HG03460 (cell line): Measurements from ENCODE around the gene CDK4.
"Not testable (repeated sequence)": the region's sequence is repeated elsewhere in the genome, so short reads cannot be mapped to it uniquely, and the experiment has no call there.

Source experiments
- ATAC-seq: cut with Tn5 transposase; IDR thresholded peaks from one replicate; pipeline ENCODE4 v1.9.1; 2021; ENCODE audit not compliant: unreplicated experiment

CDK4 gene

DNA sequence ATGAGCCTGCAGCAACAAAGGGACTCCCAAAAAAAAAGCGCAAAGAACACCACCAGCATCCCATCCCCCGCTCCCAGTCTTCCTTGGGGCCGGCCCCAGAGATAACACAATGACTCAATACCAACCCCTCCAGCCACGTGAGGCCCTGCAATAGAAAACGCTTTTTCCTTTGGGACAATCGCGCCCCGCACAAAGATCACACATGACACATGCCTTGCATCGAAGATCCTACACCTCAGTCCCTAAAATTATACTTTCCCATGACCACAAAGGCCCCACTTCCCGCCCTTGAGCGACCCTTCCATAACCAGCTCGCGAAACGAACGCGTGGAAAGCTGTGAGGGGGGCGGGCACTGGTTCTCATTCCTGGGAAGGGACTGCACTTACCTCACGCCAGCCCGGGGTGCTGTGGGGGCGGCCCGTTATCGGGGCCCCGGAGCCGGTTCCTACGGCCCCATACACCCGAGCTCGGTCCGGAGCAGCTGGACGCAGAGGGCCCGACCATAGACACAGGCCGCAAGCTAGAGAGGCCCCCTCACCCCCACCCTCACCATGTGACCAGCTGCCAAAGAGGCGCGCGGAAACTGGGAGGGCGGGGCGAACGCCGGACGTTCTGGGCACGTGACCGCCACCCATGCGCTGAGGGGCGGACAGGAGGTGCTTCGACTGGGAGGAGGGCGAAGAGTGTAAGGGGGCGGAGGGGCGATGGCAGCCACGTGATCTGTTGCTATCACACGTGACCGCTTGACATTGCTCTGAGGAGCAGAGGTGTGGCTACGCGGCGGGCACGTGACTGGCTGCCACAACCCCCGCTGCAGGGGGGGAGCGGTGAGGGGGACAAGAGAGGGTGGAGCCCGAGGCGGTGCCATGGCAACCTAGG lies at the start of gene CDK4:
CDK4 (minus strand) TSS at position 523 of the 880 bp plus-strand sequence. CDS start 593 bp downstream, outside the sequence.
- peak; percentile 61 for ATAC-seq

DNA sequence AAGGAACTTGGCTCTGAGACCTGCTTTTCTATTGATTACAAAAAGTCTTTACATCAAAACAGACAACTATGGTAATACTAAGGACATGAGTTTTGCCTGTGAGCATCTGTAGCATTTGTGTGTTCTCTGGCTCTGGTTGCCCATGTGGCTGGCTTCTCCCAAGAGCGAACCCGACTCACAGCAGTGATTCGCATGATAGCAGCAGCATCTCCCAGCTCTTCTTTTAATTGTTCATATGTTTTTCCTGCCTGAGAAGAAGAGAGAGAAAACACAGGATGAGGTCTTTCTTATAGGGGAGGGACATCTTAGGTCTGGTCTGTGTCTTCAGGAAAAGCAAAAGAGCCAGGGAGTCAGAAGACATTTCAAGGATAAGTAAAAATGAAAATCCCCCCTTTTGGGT lies 48.9 kb upstream of the CDK4 start:
- ATAC-seq, result no peak

DNA sequence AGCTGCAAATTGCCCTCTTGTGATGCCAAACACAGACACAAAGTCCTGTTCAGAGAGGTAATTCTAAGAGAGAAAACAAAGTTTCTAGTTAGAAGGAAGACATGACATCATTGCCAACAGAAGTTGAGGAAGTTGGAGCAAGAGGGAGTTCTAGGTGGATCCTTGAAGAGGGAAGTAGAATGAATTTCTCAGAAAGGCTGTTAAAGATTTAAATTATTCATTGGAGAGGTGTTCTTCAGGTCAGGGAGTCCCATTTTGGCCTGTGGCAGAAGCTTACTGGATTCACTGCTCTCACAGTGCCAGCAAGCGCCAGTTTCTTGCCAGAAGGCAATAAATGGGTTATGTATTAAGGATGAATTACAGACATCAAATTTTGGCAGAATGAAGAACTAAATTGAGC lies 45.8 kb upstream of the CDK4 start:
- no peak for ATAC-seq

DNA sequence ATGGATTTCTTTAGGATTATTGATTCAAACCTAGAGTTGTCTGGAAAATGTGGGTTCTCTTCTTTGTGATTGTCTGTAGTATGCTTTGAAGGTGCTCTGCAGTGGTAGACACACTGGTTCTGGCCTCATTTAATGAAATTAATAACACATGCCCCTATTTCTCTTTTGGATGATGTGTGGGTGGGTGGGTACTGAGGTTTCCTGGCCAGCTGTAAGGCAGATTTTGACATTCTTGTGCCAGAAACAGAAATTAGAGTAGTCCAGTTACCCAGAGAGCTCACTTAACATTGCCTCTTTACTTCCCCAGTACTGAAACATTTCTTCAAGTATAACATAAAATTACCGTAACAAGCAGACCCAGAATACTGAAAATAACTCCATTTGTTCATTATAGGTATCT lies 44.9 kb upstream of the CDK4 start:
- ATAC-seq, result no peak

DNA sequence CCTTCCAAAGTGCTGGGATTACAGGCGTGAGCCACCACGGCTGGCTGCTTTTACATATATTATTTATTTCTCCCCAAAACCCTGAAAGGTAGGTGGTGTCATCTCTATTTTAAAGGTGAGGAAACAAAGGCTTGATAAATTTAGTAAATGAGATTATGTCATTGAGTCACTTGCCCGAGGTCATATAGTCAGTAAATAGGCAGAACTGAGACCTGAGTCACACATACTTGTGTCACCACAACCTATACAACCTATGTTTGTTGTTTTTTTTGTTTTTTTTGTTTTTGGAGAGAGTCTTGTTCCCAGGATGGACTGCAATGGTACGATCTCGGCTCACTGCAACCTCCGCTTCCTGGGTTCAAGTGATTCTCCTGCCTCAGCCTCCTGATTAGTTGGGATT lies 43.2 kb upstream of the CDK4 start:
- no peak for ATAC-seq

DNA sequence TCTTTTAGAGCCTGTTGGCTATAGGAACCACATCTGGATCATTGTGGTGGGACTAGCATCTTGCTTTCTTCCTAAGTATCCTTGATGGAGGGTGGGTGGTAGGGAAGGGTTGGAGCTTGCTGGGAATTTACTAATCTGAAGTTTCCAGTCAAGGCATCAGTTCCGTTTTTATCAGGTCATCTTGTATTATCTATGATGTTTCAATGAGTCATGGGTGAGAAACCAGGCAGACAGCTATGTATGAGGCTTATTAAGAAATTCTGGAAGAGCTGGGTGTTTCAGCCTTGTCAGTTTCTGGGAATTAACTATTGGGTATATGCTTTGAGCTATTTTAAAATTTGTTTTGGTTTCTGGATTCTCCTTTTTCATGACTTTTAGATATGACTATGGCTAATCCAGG lies 41.8 kb upstream of the CDK4 start:
- no peak for ATAC-seq

DNA sequence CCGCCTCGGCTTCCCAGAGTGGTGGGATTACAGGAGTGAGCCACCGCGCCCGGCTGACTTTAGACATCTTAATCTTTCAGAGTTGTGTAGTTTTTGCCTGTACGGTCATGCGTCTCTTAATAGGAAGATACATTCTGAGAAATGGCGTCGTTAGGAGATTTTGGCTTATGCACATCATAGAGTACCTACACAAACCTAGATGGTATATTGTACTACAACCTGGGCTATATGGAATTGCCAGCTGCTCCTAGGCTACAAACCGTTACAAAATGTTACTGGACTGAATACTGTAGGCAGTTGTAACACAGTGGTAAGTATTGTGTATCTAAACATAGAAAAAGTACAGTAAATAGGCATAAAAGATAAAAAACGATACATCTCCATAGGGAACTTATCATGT lies 31.8 kb upstream of the CDK4 start:
- ATAC-seq, result no peak

DNA sequence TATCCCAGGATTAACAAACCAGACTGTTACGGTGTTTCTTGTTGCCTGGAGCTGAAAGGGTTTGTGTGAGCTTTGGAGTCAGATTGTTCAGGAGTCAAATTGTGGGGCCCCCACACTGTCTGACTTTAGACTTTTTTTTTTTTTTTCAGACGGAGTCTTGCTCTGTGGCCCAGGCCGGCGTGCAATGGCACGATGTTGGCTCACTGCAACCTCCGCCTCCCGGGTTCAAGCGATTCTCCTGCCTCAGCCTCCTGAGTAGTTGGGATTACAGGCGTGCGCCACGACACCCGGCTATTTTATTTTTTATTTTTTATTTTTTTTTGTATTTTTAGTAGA lies 31.3 kb upstream of the CDK4 start:
- no peak for ATAC-seq

DNA sequence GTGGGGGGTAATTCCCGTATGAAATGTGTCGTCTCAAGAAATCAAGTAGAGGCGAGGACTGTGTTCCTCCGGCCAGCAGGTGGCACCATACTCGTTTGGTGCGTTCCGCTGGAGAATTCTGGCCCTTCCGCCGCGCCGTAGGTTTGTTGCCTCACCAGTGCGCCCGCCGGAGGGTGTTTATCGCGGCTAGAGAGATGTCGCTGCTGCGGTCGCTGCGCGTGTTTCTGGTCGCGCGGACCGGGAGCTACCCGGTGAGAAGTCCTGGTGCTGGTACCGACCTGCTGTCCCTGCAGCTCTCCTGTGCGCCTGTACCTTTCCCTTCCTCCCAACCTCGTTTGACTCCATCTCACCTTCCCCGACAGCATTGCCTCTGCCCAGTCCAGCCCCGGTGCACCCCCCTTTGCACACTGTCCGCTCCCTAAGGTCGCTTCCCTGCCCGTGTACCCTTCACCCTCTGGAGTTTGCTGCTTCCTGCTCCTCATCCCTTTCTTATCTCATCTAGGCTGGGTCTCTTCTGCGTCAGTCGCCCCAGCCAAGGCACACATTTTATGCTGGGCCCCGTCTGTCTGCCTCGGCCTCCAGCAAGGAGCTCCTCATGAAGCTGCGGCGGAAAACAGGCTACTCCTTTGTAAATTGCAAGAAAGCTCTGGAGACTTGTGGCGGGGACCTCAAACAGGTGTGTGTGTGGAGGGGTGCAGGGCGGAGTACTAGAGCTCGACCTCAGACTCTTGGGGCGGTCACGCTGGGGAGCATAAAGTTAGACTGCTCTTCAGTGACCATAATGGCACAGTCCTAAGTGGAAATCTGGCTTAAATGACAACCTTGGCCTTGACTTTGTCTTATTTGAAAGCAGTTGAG lies 30.7 kb upstream of the CDK4 start, which contains the start of gene TSFM:
TSFM (plus strand) TSS at position 180 of the 858 bp plus-strand sequence; CDS start at position 195, 15 bp downstream.
- ATAC-seq, result peak; percentile 87

DNA sequence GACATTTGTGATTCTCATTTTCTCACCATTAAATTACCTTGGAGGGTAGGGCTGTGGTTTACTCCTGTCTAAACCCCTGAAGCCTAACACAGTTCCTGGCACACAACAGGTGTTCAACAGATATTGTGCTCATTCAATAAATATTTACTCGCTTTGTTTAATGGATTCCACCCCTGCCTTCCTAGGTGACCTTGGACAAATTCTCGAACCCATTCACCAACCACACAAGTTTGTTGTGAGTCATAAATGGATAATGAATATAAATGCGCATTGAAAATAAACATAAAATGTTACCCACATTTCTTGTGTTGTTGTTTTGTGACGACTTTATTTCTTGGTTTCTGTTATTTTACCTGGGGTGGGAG lies 30.1 kb upstream of the CDK4 start:
- ATAC-seq, result no peak

DNA sequence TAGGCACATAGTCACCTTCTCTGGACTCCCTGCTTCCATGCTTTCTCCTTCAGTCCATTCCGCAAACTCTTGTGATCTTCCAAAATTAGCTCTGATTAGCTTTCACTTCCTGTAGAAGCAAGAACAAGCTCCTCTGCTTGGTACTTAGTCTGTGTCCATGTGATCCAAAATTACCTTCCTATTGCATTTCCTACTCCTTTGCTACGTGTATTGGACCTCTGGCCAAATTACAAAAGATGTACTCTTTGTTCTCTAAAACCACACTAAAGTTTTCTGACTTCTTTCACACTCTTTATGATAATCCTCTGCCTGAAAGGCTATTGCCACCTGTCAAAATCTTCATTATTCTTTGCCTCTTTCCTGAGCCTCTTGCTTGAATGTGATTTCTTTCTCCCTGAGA lies 29.7 kb upstream of the CDK4 start:
- no peak for ATAC-seq

DNA sequence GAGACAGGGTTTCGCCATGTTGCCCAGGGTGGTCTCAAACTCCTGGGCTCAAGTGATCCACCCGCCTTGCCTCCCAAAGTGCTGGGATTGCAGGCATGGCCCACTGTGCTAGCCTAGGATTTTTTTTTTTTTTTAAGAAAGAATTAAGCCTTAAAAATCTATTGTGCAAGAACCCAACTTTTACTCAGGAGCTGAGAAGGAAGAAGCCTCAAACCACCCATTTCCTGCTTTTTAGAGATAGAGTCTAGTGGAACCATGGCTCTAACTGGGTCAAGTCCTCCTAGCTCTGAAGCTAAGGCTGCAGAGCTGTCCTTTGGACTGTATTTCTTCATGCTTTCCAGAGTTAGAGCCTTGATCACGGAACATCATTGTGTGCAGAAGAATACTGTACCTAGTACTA lies 29.1 kb upstream of the CDK4 start:
- ATAC-seq, result no peak

DNA sequence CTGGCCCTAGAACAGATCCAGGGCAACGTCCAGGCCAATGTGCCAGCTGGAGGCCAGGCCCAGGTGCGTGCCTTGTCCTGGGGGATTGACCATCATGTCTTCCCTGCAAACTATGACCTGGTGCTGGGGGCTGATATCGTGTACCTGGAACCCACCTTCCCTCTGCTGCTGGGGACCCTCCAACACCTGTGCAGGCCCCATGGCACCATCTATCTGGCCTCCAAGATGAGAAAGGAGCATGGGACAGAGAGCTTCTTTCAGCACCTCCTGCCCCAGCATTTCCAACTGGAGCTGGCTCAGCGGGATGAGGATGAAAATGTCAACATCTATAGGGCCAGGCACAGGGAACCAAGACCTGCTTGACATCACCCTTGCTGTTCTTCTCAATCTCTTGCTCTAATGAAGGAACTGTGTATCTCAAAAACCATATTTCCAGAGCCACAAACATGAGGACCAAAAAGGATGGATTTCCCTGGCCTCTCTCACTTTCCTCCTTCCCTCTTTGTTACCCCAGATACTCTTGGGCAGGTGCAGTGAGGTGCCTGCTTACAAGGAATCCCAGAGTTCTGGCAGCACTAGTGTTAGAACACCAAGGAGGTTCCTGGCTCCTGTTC lies 28.3 kb upstream of the CDK4 start:
- ATAC-seq, result no peak

DNA sequence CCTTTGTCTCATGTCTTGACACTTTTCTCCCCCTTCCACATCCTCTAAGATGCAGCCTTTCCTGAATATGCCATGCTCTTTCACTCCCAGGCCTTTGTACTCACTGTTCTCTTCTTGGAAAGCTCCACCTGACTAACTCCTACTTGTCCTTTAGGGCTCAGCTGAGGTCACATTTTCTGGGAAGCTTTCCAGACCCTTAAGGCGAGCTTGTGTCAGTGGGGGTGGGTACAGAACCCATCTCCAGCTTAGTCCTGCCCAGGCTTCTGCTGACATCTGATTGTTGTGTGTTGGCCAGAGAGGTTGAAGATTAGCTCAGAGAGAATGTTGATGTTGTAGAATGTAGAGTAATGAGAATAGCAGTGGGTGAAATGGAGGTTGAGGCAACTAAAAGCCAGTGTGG lies 27.6 kb upstream of the CDK4 start:
- no peak for ATAC-seq

DNA sequence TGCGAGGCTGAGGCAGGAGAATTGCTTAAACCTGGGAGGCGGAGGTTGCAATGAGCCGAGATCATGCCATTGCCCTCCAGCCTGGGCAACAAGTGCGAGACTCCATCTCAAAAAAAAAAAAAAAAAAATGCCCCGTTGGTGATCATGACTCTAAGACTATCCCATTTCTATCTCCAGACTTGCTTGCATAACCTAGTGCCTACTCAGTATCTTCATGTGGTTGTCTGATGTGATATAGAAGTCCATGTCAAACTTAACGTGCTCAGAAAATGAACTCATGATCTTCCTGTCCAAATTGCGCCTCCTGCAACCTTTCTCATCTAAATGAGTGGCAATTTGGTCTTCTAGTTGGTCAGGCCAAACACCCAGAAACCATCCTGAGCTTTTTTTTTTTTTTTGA lies 25.8 kb upstream of the CDK4 start:
- ATAC-seq, result no peak

DNA sequence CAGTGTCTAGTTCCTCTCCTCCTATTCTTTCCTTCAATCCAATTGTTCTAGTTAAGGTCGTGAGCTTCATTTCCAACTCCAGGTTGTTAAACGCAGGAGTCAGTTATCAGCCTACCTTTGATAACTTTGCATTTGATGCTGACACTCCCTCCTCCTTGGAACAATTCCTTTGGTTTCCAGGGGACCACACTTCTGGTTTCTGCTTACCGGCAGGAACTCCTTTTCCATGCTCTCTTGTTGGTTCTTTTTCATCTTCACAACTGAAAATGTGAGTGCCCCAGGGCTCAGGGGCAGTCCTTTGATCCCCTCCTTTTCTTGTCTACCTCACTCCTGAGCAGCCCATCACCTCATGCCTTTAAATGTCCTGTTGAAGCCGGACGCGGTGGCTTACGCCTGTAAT lies 25.3 kb upstream of the CDK4 start:
- no peak for ATAC-seq

DNA sequence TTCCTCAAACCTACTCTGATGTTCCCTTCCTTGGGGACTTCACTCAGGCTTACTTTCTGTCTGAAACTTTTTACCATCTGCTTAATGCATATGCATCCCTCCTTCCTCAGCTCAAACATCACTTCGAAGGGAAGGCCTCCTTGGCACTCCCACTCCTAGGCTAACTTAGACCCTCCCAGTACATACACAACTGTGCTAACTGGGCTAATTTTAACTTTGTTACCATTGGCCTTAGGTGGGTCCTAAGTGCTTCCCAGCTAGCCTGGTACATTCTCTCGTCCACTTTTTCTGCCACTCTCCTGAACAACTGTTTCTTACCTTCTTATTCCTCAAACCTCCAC lies 24.1 kb upstream of the CDK4 start:
- no peak for ATAC-seq

DNA sequence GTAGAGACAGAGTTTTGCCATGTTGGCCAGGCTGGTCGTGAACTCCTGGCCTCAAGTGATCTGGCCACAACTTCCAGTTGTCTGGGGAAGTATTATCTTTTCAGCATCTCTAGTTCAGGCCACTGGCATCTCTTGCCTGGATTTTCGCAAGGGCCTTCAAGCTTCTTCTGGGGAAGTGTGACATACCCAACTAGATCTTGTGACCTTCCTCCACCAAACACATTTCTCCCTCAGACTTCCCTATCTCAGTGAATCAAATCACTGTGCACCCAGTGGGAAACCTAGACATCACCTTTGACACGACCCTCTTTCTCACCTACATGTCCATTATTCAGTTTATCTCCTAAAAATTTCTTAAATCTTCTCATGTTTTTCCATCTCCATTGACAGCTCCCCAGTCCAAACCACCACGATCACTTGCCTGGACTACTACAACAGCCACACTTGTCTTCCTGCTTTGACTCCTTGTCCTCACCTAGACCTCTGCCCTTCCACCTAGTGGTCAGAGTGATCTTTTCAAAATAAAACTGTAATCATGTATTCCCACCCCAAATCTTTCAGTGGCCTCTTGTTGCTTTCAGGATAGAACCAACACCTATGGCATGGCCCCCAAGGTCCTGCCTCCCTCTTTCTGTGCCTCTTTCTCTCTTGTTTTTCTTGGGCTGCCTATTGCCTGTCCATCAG lies 23.6 kb upstream of the CDK4 start:
- ATAC-seq, result no peak

DNA sequence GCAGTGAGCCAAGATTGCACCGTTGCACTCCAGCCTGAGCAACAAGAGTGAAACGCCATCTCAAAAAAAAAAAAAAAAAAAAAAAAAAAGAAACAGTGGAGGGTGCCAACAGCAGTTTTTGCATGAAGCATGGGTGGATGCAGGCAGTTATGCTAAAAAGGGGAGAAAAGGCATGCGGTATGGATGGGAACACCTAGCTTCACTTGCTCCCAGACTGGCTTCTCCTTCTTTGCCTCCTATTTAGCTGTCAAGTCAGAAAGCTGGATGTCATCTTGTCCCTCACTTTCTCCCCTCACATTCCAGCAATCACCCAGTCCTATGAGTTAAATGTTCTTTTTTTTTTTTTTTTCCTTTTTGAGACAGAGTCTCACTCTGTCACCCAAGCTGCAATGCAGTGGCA lies 22.9 kb upstream of the CDK4 start:
- no peak for ATAC-seq

DNA sequence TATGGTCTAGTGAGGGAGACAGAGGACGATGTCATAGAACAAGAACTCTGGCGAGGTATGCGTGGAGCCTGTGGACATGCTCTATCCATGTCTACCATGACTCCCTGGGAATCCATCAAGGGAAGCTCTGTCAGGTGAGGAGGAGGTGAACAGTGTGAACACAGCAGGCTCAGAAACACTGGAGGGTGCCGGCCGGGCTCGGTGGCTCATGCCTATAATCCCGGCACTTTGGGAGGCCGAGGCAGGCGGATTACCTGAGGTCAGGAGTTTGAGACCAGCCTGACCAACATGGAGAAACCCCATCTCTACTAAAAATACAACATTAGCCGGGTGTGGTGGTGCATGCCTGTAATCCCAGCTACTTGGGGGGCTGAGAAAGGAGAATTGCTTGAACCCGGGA lies 22.5 kb upstream of the CDK4 start:
- not testable (repeated sequence) for ATAC-seq
